Smooth muscle cell (in vitro differentiated cells): Measurements from ENCODE around the gene APLF. TPM values are rescaled to one million over a fixed set of nuclear protein-coding genes. Genes with fewer than 3 reads are reported as not detected.

Experiments used
- DNase-seq: peaks from one replicate; lab custom pipeline; 2025; ENCODE audit not compliant: unreplicated experiment; lab: John Stamatoyannopoulos, UW
- H2AFZ ChIP-seq: fragments of 200-600 bp; sonication (generic); 2 replicates; pipeline ENCODE4 v1.6.0; 2016; ENCODE audit warnings: antibody characterized with exemption, low read depth, mild to moderate bottlenecking
- H3F3A ChIP-seq: fragments of 200-600 bp; sonication (generic); 2 replicates; pipeline ENCODE4 v1.6.0; 2017; ENCODE audit warnings: antibody characterized with exemption, low read depth
- H3K27ac ChIP-seq: fragments of 200-600 bp; sonication (generic); 2 replicates; pipeline ENCODE4 v1.5.1; 2016; ENCODE audit warnings: low read depth, mild to moderate bottlenecking
- H3K27me3 ChIP-seq: fragments of 200-600 bp; sonication (generic); 2 replicates; pipeline ENCODE4 v1.6.1; 2016; ENCODE audit warnings: low read depth, mild to moderate bottlenecking
- H3K36me3 ChIP-seq: fragments of 200-600 bp; sonication (generic); 2 replicates; pipeline ENCODE4 v1.5.1; 2016; ENCODE audit warnings: low read depth
- H3K4me1 ChIP-seq: fragments of 200-600 bp; sonication (generic); 2 replicates; pipeline ENCODE4 v1.5.1; 2016; ENCODE audit warnings: low read depth
- H3K4me2 ChIP-seq: fragments of 200-600 bp; sonication (generic); 2 replicates; pipeline ENCODE4 v1.6.0; 2016; ENCODE audit warnings: mild to moderate bottlenecking
- H3K4me3 ChIP-seq: fragments of 200-600 bp; sonication (generic); 2 replicates; pipeline ENCODE4 v1.5.1; 2016; ENCODE audit warnings: mild to moderate bottlenecking
- H3K79me2 ChIP-seq: fragments of 200-600 bp; sonication (generic); 2 replicates; pipeline ENCODE4 v1.6.0; 2016; ENCODE audit warnings: low read depth, mild to moderate bottlenecking
- H3K9ac ChIP-seq: fragments of 200-600 bp; sonication (generic); 2 replicates; pipeline ENCODE4 v1.6.0; 2016; ENCODE audit warnings: low read depth
- H3K9me3 ChIP-seq: fragments of 200-600 bp; sonication (generic); replicated peaks from 2 replicates; pipeline ENCODE4 v1.5.1; 2016; ENCODE audit warnings: low read depth
- H4K20me1 ChIP-seq: fragments of 200-600 bp; sonication (generic); 2 replicates; pipeline ENCODE4 v1.6.0; 2016; ENCODE audit warnings: low read depth
- CTCF ChIP-seq: fragments of 200-600 bp; sonication (generic); IDR thresholded peaks from 2 replicates; pipeline ENCODE4 v1.5.1; 2017; ENCODE audit warnings: borderline replicate concordance, mild to moderate bottlenecking, antibody characterized with exemption; ENCODE audit not compliant: insufficient read depth, poor library complexity, severe bottlenecking
- WGBS: methylation state at CpG from one replicate; pipeline ENCODE4 v1.1.7; 2016; ENCODE audit warnings: low lambda C conversion rate; 5-methylcytosine and 5-hydroxymethylcytosine counted together
- polyA plus RNA-seq: library from polyadenylated mRNA; unstranded; fragments of >200 nt; fragmentation: Nextera tagmentation; extraction: Ambion mirVana; gene quantifications from 2 replicates; pipeline ENCODE4 v1.2.1, GENCODE V29; 2016
- total RNA-seq: library from RNA; depleted of rRNA; stranded (reverse); fragments of >200 nt; gene quantifications from 2 replicates; pipeline ENCODE4 v1.2.3, GENCODE V29; 2014

The APLF gene
- total and polyA plus RNA-seq, 2 experiments from 2014 or later, result 3.4 to 8.0 TPM

GRCh38 chr2:68447118-68447517, 20.3 kb upstream of the APLF start:
- no peaks in the 10 kb centered on the region for H4K20me1 ChIP-seq
- H3F3A ChIP-seq, result no peaks in the 10 kb centered on the region
- no peaks in the 10 kb centered on the region for H3K79me2 ChIP-seq
- no peak overlapping the region for H3K27ac ChIP-seq
- H3K4me2 ChIP-seq, result no peak overlapping the region
- H3K4me1 ChIP-seq, result no peaks in the 10 kb centered on the region
- H3K27me3 ChIP-seq, result no peaks in the 10 kb centered on the region
- no peak for TF ChIP-seq CTCF
- no peak for DNase-seq
- no peaks in the 10 kb centered on the region for H3K9me3 ChIP-seq
- H2AFZ ChIP-seq, result no peak overlapping the region
- no peaks in the 10 kb centered on the region for H3K36me3 ChIP-seq
- 90% methylated on average over 16 of the region's 16 CpGs for WGBS
- no peak overlapping the region for H3K9ac ChIP-seq
- no peak overlapping the region for H3K4me3 ChIP-seq

GRCh38 chr2:68448671-68449653, 18.4 kb upstream of the APLF start:
- no peaks in the 10 kb centered on the region for H4K20me1 ChIP-seq
- 92% methylated on average over 24 of the region's 24 CpGs for WGBS
- no peaks in the 10 kb centered on the region for H3K36me3 ChIP-seq
- no peak overlapping the region for H3K9ac ChIP-seq
- no peaks in the 10 kb centered on the region for H3K4me1 ChIP-seq
- no peak for DNase-seq
- H3K79me2 ChIP-seq, result no peaks in the 10 kb centered on the region
- no peaks in the 10 kb centered on the region for H3K27me3 ChIP-seq
- H3K27ac ChIP-seq, result no peak overlapping the region
- no peak for TF ChIP-seq CTCF
- H2AFZ ChIP-seq, result no peak overlapping the region
- no peaks in the 10 kb centered on the region for H3F3A ChIP-seq
- no peak overlapping the region for H3K4me2 ChIP-seq
- no peak overlapping the region for H3K4me3 ChIP-seq
- H3K9me3 ChIP-seq, result no peaks in the 10 kb centered on the region

GRCh38 chr2:68452158-68452900, 15.1 kb upstream of the APLF start:
- H2AFZ ChIP-seq, result no peak overlapping the region
- 79% methylated on average over 5 of the region's 5 CpGs for WGBS
- no peak for TF ChIP-seq CTCF

More at GRCh38 chr2:68452158-68452900, 15.1 kb upstream of the APLF start:
- Histone ChIP-seq H3K4me2 (no peak overlapping the region), H3K4me3 (no peak overlapping the region), H3K4me1 (no peaks in the 10 kb centered on the region), H3K9me3 (no peaks in the 10 kb centered on the region), H4K20me1 (no peaks in the 10 kb centered on the region), H3F3A (no peaks in the 10 kb centered on the region), H3K9ac (no peak overlapping the region), H3K36me3 (no peaks in the 10 kb centered on the region), H3K27me3 (no peaks in the 10 kb centered on the region), H3K27ac (no peak overlapping the region), H3K79me2 (no peaks in the 10 kb centered on the region)
- no peak for DNase-seq
